ENCODE measurements around the gene IL4R. TPM values are rescaled to one million over a fixed set of nuclear protein-coding genes. Genes with fewer than 3 reads are reported as not detected.

IL4R gene
- total and polyA plus RNA-seq, 2 of the 13 experiments (the other 11 are each of a cell fraction or from before 2014, with no cell fraction given) = 15.9 to 49.6 TPM

- no peak within 1 kb of the TSS for H2AFZ ChIP-seq (ENCODE audit: low read length)
- in situ Hi-C loops (cut with HindIII; ENCODE audit: extremely low pct_ligation_motif_present, low pct_unique_long_range_greater_than_20kb) (loop anchor here (5.0 kb wide), 1 partner anchor 44 kb away; the partner anchor contains the start of gene IL4R), intact Hi-C loops (cut with micrococcal nuclease; ENCODE audit: unreplicated experiment) (no loop called here)
- no peaks in the 10 kb centered on the region for H4K20me1 ChIP-seq (ENCODE audit: insufficient read depth, low read length)
- peaks cover 81% of the 10 kb centered on the region for H3K4me1 ChIP-seq (ENCODE audit: insufficient read depth, low read length)
- peak within 1 kb of the TSS; percentile 80 for H3K4me2 ChIP-seq (ENCODE audit: low read depth, low read length)
- FAIRE-seq (peak; percentile 96), DNase-seq (ENCODE audit: low spot score) (peak; percentile 96), ATAC-seq (peak; percentile 94)
- no peaks in the 10 kb centered on the region; a peak in 1 of 5 replicates for H3K27me3 ChIP-seq (ENCODE audit: control insufficient read depth in 1 of 2, insufficient read depth in 2 of 2, low read length in 2 of 2)
- peak within 1 kb of the TSS; percentile 79 for H3K27ac ChIP-seq (ENCODE audit: extremely low read length, insufficient read depth, low read length)
- H3K9me3 ChIP-seq (ENCODE audit: low read length) = no peaks in the 10 kb centered on the region
- ChIA-PET POLR2A (interaction anchor here (0.7 to 3.5 kb wide), 18 partner anchors 8 to 65 kb away, joined by 3 to 17 read pairs (median 4); partner anchors contain the start of gene KDM8), CTCF (ENCODE audit: low intra/inter-chr PET ratio, low total read pairs) (no interaction called here)
- H3K36me3 ChIP-seq (replicated peaks in 1 of 2; ENCODE audit: control insufficient read depth in 1 of 2, insufficient read depth in 2 of 2, low read length in 2 of 2) = no peaks in the 10 kb centered on the region
- peaks cover 39% of the 10 kb centered on the region for H3K79me2 ChIP-seq (ENCODE audit: insufficient read depth, low read length)
- H3K4me3 ChIP-seq (replicated peaks in 1 of 3; ENCODE audit: insufficient read depth in 1 of 3, low read depth in 2 of 3, low read length in 3 of 3) = peak within 1 kb of the TSS; percentile 83 to 96 (median 94)
- peak within 1 kb of the TSS; percentile 83 for H3K9ac ChIP-seq (ENCODE audit: insufficient read depth, low read depth, low read length)
- WGBS (ENCODE audit: low lambda C conversion rate) = 2% methylated on average over 52 of the region's 58 CpGs
- TSS peak; percentile 94 for BruUV-seq (replicated peaks)
- TF ChIP-seq TMF1 (CRISPR knock-in tag; IDR thresholded peaks at IDR 0.05; ENCODE audit: low read depth) (peak; percentile 61; the same call in 1 of the 2 replicates), LCORL (IDR thresholded peaks at IDR 0.05) (no peak), LCORL (CRISPR knock-in tag; IDR thresholded peaks at IDR 0.05) (peak; percentile 85), NFE2L2 (IDR thresholded peaks at IDR 0.05; ENCODE audit: low read length) (no peak), ZNF253 (CRISPR knock-in tag; IDR thresholded peaks at IDR 0.05; ENCODE audit: borderline replicate concordance) (0 out of 2 replicates have a peak, but pooled peaks have one; percentile 60), ZBTB49 (CRISPR knock-in tag; IDR thresholded peaks at IDR 0.05; ENCODE audit: borderline replicate concordance) (0 out of 2 replicates have a peak, but pooled peaks have one; percentile 12), HOXD1 (CRISPR knock-in tag; IDR thresholded peaks at IDR 0.05) (peak; percentile 69), ZNF672 (CRISPR knock-in tag; IDR thresholded peaks at IDR 0.05) (peak; percentile 87; the same call in 1 of the 2 replicates), CSRNP2 (CRISPR knock-in tag; conservative IDR thresholded peaks at IDR 0.05; ENCODE audit: low read depth) (no peak), PHF5A (CRISPR knock-in tag; IDR thresholded peaks at IDR 0.05; ENCODE audit: low read depth, unreplicated experiment) (no peak), ZFP36L2 (CRISPR knock-in tag; IDR thresholded peaks at IDR 0.05) (no peak), ZBTB21 (CRISPR knock-in tag; IDR thresholded peaks at IDR 0.05) (peak; percentile 83; the same call in 1 of the 2 replicates), CAMTA2 (CRISPR knock-in tag; IDR thresholded peaks at IDR 0.05; ENCODE audit: borderline replicate concordance) (no peak), MBD4 (IDR thresholded peaks at IDR 0.05; ENCODE audit: borderline replicate concordance, low read length) (no peak), ZNF768 (CRISPR knock-in tag; IDR thresholded peaks at IDR 0.05) (peak; percentile 25; the same call in 1 of the 2 replicates)
- TF ChIP-seq, protein P1, sequence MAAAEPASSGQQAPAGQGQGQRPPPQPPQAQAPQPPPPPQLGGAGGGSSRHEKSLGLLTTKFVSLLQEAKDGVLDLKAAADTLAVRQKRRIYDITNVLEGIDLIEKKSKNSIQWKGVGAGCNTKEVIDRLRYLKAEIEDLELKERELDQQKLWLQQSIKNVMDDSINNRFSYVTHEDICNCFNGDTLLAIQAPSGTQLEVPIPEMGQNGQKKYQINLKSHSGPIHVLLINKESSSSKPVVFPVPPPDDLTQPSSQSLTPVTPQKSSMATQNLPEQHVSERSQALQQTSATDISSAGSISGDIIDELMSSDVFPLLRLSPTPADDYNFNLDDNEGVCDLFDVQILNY (CRISPR knock-in tag; conservative IDR thresholded peaks at IDR 0.05) = no peak
- TF ChIP-seq, protein P2, sequence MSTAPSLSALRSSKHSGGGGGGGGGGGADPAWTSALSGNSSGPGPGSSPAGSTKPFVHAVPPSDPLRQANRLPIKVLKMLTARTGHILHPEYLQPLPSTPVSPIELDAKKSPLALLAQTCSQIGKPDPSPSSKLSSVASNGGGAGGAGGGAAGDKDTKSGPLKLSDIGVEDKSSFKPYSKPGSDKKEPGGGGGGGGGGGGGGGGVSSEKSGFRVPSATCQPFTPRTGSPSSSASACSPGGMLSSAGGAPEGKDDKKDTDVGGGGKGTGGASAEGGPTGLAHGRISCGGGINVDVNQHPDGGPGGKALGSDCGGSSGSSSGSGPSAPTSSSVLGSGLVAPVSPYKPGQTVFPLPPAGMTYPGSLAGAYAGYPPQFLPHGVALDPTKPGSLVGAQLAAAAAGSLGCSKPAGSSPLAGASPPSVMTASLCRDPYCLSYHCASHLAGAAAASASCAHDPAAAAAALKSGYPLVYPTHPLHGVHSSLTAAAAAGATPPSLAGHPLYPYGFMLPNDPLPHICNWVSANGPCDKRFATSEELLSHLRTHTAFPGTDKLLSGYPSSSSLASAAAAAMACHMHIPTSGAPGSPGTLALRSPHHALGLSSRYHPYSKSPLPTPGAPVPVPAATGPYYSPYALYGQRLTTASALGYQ (CRISPR knock-in tag; IDR thresholded peaks at IDR 0.05) = no peak
Observed at GRCh38 chr16:27268376-27269299, 45.1 kb upstream of the IL4R start, which contains the start of gene NSMCE1. TSS of gene NSMCE1 (minus strand) at chr16:27268772. CDS start at chr16:27257570, 11,202 bp downstream.

Measured in HepG2 (cell line).